Activated naive CD4-positive, alpha-beta T cell treated with anti-CD3 and anti-CD28 coated beads, Interleukin-2, amount 50 U/mL, for 72 hours (primary cell): ENCODE measurements around the gene MID1. TPM values are rescaled to one million over a fixed set of nuclear protein-coding genes. Genes with fewer than 3 reads are reported as not detected.

Source experiments
- ATAC-seq, 2 donors: fragments of 150-1000 bp; cut with Tn5 transposase; 2 replicates each; pipeline ENCODE4 v1.10.0; 2021; ENCODE audit warnings: mild to moderate bottlenecking in 2 of 2, moderate library complexity in 2 of 2
- DNase-seq, 2 donors: peaks; one replicate each; pipeline ENCODE4 v3.0.0; 2021 to 2022; ENCODE audit warnings: low spot score in 2 of 2
- H3K27ac Mint-ChIP-seq, 2 donors: one replicate each; pipeline ENCODE4 v1.8.0; 2022; ENCODE audit warnings: mild to moderate bottlenecking in 2 of 2, mixed read lengths in 2 of 2
- H3K36me3 Mint-ChIP-seq, 2 donors: one replicate each; pipeline ENCODE4 v1.8.0; 2022; ENCODE audit warnings: mixed read lengths in 2 of 2
- H3K9me3 Mint-ChIP-seq, 2 donors: one replicate each; pipeline ENCODE4 v1.8.0; 2022; ENCODE audit warnings: mixed read lengths in 2 of 2
- total RNA-seq, 2 donors: library from RNA; stranded (reverse); gene quantifications; one replicate each; pipeline ENCODE4 v1.2.3, GENCODE V29; 2022

MID1 gene
- total RNA-seq, 2 donors from 2014 or later, result 0.91 to 2.7 TPM

GRCh38 chrX:10467793-10468192, 152.6 kb downstream of the MID1 start:
- no peaks in the 10 kb centered on the region for H3K36me3 Mint-ChIP-seq
- no peak overlapping the region for H3K27ac Mint-ChIP-seq
- ATAC-seq (no peak), DNase-seq (no peak)
- H3K9me3 Mint-ChIP-seq, result no peaks in the 10 kb centered on the region

- Mint-ChIP-seq H3K9me3 (no peaks in the 10 kb centered on the region), H3K27ac (no peak overlapping the region), H3K36me3 (no peaks in the 10 kb centered on the region)
- no peak for ATAC-seq
- DNase-seq, result no peak
These were observed 155.1 kb downstream of the MID1 start for GRCh38 chrX:10465254-10465653.

- Mint-ChIP-seq H3K27ac (no peak overlapping the region), H3K9me3 (peaks cover 0 to 3% of the 10 kb centered on the region in 2 donors), H3K36me3 (no peaks in the 10 kb centered on the region)
- ATAC-seq, result no peak
- DNase-seq, result no peak
These were observed 163.3 kb downstream of the MID1 start for GRCh38 chrX:10457092-10457491.

DNA sequence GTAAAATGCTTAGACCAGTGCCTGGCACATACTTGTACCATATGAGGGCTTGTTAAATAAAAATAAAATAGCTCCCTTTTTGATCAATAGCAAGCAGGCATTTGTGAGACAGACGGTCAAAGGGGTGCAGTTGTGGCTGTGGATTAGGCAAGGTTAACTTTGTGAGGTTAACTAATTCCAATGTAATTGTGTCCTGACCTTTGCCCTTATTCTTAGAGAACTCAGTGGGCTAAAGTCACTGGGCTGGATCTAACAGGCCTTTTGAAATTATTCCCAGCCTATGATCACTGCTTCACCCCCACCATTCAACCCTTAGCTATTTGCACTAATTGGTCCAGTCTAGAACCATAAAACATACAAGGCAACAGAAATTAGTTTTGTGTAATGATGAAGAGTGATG, 166.4 kb downstream of the MID1 start:
- no peak for DNase-seq
- Mint-ChIP-seq H3K9me3 (peaks cover 0 to 3% of the 10 kb centered on the region in 2 donors), H3K36me3 (no peaks in the 10 kb centered on the region), H3K27ac (no peak overlapping the region)
- no peak for ATAC-seq

DNA sequence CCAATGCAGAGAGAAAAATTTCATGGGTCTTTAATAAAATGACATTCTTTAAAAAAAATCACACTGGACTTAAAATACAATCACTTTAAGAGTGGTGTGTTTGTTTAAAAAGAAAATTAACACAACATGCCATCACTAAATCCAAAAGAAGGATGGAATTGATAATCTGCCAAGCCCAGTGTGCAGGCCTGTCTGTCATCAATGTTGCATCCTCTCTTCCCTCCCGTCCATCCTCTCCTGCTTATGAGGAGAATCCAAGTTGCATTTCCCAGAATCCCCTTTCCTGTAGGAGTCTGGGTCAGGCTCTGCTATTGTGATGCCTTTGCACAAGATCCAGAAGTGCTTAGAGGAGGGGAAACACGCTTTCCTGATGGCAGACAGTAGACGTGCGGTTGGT, 169.4 kb downstream of the MID1 start:
- no peak for ATAC-seq
- Mint-ChIP-seq H3K36me3 (no peaks in the 10 kb centered on the region), H3K9me3 (peaks cover 0 to 3% of the 10 kb centered on the region in 2 donors), H3K27ac (no peak overlapping the region)
- no peak for DNase-seq

GRCh38 chrX:10450229-10450958, 170.0 kb downstream of the MID1 start:
- peaks cover 0 to 3% of the 10 kb centered on the region in 2 donors for H3K9me3 Mint-ChIP-seq
- no peak overlapping the region for H3K27ac Mint-ChIP-seq
- H3K36me3 Mint-ChIP-seq, result no peaks in the 10 kb centered on the region
- no peak for DNase-seq
- no peak for ATAC-seq

DNA sequence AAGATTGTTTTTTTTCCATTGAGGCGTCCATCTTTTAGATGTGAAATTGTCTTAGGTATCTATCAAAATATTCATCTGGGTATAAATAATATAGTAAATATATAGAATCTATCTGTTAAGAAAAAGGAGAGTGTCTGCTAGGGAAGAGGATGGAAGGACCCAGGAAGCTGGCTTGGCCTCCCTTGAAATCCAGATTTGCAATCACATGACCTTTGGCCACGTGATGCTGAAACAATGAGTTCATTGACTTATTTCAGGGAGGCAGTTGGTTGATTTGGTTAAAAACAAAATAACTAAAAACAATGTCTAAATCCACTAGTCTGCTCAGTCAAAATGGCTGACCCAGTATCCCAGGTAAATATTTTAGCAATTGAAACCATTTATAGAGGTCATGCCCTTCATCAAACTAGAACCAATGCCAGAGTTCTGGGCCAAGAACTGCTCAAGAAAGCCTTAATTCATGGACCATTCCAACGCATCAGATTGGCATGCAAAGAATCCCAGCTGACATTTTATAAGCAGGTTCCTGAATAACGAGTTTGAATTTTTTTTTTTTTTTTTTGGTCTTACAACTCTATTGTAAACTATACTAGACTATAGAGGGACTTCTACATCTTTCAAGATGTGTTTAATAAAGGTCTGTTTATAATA, 172.7 kb downstream of the MID1 start:
- DNase-seq (no peak), ATAC-seq (no peak)
- no peak overlapping the region for H3K27ac Mint-ChIP-seq
- no peaks in the 10 kb centered on the region for H3K9me3 Mint-ChIP-seq
- H3K36me3 Mint-ChIP-seq, result no peaks in the 10 kb centered on the region

GRCh38 chrX:10444204-10444603, 176.2 kb downstream of the MID1 start:
- Mint-ChIP-seq H3K9me3 (no peaks in the 10 kb centered on the region), H3K36me3 (no peaks in the 10 kb centered on the region), H3K27ac (no peak overlapping the region)
- no peak for ATAC-seq
- DNase-seq, result no peak

- DNase-seq (no peak), ATAC-seq (no peak)
- Mint-ChIP-seq H3K36me3 (no peaks in the 10 kb centered on the region), H3K27ac (no peak overlapping the region), H3K9me3 (no peaks in the 10 kb centered on the region)
These were observed 178.9 kb downstream of the MID1 start for GRCh38 chrX:10441464-10441863.

- DNase-seq, result no peak
- ATAC-seq, result no peak
- Mint-ChIP-seq H3K27ac (no peak overlapping the region), H3K9me3 (no peaks in the 10 kb centered on the region), H3K36me3 (no peaks in the 10 kb centered on the region)
These were observed 187.0 kb downstream of the MID1 start for GRCh38 chrX:10433296-10433965.

GRCh38 chrX:10429908-10430307, 190.5 kb downstream of the MID1 start:
- no peaks in the 10 kb centered on the region for H3K9me3 Mint-ChIP-seq
- DNase-seq, result no peak
- no peaks in the 10 kb centered on the region for H3K36me3 Mint-ChIP-seq
- H3K27ac Mint-ChIP-seq, result no peak overlapping the region
- no peak for ATAC-seq

DNA sequence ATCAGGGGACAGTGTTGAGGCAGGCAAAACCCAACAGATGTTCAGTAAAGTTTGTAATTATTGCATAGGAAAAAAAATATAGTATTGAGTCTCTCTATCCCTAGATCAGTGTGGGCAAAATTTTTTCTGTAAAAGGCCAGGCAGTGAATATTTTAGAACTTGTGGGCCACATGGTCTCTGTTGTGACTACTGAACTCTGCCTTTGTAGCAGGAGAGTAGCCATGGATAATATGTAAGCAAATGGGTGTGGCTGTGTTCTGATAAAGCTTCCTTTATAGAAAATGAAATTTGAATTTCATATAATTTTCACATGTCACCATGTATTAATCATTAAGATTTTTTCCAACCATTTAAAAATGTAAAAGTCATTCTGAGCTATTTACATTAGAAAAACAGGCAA, 193.1 kb downstream of the MID1 start:
- Mint-ChIP-seq H3K36me3 (no peaks in the 10 kb centered on the region), H3K9me3 (no peaks in the 10 kb centered on the region), H3K27ac (no peak overlapping the region)
- ATAC-seq (no peak), DNase-seq (no peak)

DNA sequence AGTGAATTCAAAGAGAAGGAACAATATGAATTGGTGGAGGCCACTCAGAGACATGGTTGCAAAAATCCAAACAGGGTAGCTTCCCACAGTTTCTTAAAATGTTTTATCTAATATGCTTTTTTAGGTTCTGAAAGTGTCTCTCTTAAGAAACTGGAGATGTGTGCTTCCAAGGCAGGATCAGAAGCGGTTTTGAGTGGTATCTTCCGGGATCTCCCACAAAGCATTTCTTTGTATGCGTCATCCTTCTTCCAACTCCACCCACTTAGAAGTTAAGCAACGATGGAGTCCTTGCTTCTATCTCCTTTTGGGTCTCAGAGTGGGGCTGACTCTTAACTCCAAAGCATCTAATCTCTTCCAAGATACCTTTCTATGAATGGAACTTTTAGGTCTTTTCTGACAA, 196.7 kb downstream of the MID1 start:
- ATAC-seq (no peak), DNase-seq (no peak)
- Mint-ChIP-seq H3K27ac (no peak overlapping the region), H3K36me3 (no peaks in the 10 kb centered on the region), H3K9me3 (no peaks in the 10 kb centered on the region)

DNA sequence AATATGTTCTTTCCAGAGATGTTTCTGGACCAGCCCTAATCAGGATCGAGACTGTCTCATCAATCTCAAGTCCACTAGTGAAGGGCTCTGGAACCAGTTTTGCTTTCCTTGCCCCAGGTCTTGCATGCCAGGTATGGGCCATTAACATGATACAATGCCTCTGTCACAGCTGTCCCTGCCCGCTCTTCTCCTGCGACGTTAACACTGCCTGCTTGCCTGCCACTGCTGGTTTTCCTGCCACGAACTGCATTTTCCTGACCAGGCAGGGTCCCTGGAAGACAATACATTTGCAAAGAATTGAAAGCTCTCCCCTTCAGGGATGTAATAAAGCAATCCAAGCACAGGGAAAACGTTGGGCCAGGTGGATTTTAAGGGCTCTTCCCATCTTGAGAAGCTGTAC, 200.3 kb downstream of the MID1 start:
- no peak for DNase-seq
- ATAC-seq, result no peak
- Mint-ChIP-seq H3K27ac (no peak overlapping the region), H3K36me3 (no peaks in the 10 kb centered on the region), H3K9me3 (no peaks in the 10 kb centered on the region)

DNA sequence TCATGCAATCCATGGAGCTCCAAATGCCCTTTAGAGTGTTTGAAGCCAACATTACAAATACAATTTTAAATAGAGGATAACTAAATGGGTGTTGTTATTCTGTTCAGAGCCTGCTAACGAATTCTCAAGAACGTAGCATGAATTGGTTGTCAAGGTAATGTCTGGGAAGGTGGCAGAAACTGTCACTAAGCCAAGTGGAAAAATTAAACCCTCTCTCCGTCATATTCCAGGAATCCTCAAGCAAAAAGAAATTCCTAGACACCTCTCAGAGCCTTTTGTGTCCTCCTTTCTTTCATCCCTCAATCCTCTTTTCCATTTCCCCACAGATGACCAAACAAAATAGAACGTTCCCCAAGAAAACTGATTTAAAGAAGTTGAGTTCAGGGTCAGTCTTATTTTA, 204.0 kb downstream of the MID1 start:
- ATAC-seq (no peak), DNase-seq (no peak)
- Mint-ChIP-seq H3K36me3 (no peaks in the 10 kb centered on the region), H3K9me3 (no peaks in the 10 kb centered on the region), H3K27ac (no peak overlapping the region)

DNA sequence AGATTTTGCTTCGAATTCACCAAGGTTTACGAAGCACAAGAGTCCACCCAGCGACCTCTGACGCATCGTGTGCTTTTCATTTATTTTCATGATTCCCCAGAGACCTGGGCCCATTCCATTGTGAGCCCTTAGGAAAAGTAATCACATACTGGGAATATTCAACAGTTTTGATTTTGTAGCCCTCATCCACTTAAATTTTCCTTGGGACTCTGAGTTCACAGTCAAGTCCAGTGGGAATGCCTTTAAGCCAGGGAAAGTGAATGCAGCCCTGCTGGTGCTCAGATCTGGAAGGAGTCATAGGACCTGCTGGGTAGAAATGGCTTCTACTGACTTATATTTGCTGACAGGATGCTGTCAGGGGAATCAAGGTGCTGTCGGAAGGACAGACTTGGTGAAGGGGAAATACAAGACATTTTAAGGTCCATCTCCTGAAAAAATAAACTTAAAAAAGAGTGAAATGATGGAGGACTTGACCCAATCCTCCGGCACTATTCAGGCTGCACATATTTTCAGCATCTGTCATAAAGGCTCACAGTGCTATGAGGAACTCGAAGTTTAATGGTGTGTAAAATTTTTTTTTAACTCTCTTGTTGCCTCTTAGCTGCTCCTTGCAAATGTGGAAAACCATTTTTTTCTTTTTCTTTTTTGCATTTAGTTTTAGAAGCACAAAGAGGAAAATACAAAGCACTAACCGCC, 204.9 kb downstream of the MID1 start:
- H3K36me3 Mint-ChIP-seq, result no peaks in the 10 kb centered on the region
- ATAC-seq (no peak), DNase-seq (no peak)
- H3K9me3 Mint-ChIP-seq, result no peaks in the 10 kb centered on the region
- H3K27ac Mint-ChIP-seq, result no peak overlapping the region

DNA sequence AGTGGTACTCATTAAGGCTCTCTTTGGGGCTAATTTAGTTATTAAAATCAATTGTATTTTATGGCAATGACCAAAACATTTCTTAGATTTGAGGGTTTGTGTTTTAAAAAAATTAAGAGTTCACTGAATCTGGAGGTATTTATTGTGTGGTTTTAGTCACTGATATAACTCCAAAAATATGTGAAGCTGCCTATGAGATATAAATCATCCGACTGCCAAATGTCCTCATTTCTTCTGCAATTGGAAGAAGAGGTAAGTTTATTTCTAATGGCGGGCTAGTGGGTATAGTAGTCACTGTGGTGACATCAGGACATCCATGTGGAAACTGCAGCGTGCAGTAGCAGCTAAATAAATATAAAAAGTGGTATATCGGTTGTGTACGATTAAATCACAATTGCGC, 205.5 kb downstream of the MID1 start:
- DNase-seq (no peak), ATAC-seq (no peak)
- no peaks in the 10 kb centered on the region for H3K9me3 Mint-ChIP-seq
- H3K36me3 Mint-ChIP-seq, result no peaks in the 10 kb centered on the region
- H3K27ac Mint-ChIP-seq, result no peak overlapping the region
